GOT3 (cell line): ENCODE results near the gene ELK1.
"Not testable (repeated sequence)": the region's sequence is repeated elsewhere in the genome, so short reads cannot be mapped to it uniquely, and the experiment has no call there.

Experiments
- DNase-seq: peaks from one replicate; lab custom pipeline; 2025; ENCODE audit warnings: mixed read lengths; lab: John Stamatoyannopoulos, UW

The ELK1 gene

DNA sequence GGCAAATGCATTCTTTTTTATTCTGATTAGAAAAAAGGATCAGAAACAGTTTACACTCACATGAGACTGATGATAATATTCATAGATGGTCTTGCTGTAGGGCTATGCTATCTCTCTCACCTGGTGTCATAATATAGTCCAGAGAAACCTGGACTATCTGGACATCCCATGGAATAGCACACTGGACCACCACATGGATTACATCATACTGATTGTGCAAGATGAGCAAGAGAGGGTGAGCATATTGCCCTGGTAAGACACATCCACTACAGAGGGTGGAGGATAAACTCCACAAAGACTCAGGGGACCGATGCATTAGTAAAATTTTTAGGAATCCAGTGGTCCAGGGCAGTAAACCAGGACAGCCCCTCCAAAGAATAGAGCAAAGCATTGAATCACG lies 38.9 kb downstream of the ELK1 start:
- DNase-seq: no peak

DNA sequence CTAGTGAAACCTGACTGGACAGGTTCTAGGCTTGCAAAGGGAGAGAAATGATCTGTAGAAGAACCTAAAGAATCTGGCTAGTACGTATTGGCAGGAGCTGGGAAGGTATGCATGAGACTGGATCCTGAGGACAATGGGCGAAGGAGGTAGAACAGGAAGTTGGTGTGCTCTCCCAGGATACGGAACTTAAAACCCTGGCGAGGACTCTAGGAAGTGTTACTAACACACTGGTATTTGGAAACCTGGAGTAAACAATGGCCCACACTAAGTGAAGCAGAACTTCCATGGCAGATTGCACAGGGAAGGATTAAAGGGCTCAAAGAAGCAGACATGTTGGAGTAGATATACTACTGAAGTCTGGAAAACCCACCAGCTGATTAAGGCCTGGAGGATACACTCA lies 39.9 kb downstream of the ELK1 start:
- no peak for DNase-seq

- no peak for DNase-seq
These were observed 42.1 kb downstream of the ELK1 start for GRCh38 chrX:47608130-47608810.

GRCh38 chrX:47607091-47607490 lies 43.3 kb downstream of the ELK1 start:
- no peak for DNase-seq

- no peak for DNase-seq
These were observed 45.3 kb downstream of the ELK1 start for GRCh38 chrX:47605024-47605423.

DNA sequence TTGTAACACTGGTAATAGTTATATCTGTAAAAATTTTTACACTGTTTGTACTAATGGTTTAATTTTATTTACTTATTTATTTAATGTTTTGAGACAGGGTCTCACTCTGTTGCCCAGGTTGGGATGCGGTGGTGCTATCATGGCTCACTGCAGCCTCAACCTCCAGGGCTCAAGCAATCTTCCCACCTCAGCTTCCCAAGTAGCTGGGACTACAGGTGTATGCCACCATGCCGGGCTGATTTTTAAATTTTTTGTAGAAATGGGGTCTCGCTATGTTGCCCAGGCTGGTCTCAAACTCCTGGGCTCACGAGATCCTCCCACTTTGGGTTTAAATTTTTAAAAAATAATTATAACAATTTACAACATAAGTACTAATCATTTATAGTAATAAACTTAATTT lies 47.2 kb downstream of the ELK1 start:
- DNase-seq: not testable (repeated sequence)

- no peak for DNase-seq
These were observed 53.1 kb downstream of the ELK1 start for GRCh38 chrX:47597222-47597621.

DNA sequence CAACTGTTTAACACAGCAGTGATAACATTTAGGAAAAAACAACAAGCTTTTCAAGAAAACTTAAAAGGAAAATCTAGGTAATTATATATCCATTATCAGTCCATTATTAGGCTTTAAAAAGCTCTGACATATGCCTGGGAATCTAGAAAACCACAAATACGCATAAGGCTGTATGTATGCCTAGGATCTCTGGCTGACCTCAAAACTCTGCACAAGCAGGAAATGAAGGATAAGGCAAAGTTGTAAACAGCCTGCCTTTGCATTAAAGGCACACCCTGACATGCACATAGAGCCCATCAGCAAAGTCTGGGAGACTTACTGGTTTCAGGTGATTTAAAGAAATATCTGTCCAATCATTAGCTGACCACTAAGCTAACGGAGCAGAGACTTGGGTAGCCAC lies 54.1 kb downstream of the ELK1 start:
- no peak for DNase-seq

DNA sequence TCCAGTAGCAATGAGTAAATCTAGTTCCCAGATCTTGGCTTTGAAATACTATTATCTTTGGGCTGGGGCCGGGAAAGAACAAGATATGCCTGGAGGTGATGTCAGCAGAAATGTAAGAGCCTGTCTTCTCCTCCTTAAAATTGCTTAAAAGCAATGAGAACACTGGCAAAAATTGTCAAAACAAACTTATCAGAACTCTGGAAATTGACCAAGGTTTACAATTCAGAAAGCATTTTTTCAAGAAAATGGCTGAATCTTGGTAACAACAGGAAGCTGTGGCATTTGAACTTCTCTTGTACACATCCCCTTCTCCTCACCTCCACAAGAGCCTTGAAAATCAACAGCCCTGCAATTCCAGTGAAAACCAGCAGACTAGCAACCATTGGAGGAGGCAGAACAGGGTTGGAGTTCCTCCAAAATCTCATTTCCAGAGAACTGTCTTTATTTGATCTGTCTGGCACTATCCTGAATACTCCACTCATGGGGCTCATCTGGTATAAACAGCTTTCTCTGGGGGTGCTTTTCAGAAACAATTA lies 54.6 kb downstream of the ELK1 start:
- no peak for DNase-seq

GRCh38 chrX:47593522-47593921 lies 56.8 kb downstream of the ELK1 start:
- DNase-seq: no peak

DNA sequence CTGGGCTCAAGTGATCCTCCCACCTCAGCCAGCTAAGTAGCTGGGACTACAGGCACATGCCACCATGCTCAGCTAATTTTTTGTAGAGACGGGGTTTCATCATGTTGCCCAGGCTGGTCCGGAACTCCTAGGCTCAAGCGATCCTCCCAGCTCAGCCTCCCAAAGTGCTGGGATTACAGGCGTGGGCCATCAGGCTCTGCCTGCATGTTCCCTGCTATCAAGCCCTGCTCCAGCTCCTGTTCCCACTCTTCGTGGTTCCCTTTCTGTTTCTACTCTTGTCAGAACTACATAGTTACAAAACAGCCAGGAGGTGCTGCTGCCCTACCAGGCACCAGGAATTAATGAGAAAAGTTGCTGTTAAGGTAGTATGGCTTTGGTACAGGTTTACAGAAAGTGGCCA lies 59.4 kb downstream of the ELK1 start:
- DNase-seq: no peak

DNA sequence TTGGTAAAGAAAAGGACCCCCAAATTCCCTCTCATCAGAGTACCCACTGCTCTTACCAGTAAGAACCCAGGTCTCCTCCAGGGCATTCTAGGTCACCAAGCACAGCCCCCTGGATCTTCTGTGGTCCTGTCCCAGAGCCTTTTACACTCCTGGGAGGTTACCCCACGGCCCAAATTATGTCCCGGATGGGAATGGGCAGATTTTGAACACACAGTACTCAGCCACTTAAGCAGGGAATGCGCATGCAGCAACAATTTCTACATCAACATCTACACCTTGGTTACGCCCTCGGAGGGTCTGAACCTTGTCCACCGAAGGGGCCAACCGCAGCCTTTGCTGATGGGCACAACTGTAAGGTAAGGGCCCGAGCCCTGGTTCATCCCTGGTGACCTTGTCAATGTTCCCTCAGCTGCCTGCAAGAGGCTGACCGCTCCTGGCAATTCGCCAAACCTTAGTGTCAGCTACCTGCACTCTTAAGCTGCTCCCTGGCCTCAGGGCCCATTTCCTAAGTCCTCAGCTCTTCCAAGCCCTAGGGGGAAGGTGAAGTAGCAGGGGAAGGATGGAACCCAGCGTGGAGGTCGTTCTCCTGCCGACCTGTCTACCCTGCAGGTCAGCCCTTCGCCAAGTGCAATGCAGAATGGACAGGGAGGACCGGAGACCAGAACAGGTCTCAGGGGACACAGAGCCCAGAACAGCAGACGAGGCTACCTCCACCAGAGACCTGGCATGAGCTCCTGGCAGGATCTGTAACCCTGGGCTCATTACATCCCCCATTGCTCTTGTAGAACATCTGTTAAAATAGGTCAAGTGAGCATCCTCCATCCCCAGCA lies 62.2 kb downstream of the ELK1 start:
- DNase-seq: no peak

DNA sequence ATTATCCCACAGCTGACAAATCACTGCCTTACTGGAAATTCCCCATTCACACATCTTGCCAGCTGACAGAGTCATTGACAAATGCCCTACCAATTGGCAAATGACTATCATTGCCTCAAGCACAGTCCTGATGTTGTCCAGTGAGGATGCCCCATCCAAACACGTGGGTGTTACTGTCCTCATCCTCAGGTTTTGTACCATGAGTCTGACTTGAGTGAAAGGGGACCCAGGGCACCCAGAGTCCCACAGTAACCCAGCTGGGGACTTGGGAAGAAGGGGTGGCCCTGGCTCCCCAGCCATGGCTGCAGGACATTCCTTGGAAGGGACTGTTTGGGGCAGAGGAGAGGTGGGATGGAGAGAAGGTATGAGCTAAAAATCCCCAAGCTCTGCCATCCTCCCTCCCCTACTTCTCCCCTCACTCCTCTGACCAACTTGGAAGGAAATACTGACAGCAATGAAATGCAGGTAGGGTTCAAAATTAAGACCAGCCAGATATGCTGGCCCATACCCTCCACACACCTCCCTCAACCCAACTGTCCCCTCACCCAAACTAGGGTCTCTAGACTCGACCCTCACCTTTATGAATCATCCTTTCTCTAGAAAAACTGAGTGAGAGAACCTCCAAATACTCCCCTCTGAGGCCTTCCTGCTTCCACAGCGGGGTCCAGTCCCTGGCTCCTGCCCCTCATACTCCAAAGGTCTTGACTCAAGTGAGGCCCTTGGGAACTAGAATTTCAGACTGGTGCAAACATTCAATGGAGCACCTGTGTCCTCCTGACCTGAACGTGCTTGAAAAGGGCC lies 63.1 kb downstream of the ELK1 start:
- DNase-seq: no peak

DNA sequence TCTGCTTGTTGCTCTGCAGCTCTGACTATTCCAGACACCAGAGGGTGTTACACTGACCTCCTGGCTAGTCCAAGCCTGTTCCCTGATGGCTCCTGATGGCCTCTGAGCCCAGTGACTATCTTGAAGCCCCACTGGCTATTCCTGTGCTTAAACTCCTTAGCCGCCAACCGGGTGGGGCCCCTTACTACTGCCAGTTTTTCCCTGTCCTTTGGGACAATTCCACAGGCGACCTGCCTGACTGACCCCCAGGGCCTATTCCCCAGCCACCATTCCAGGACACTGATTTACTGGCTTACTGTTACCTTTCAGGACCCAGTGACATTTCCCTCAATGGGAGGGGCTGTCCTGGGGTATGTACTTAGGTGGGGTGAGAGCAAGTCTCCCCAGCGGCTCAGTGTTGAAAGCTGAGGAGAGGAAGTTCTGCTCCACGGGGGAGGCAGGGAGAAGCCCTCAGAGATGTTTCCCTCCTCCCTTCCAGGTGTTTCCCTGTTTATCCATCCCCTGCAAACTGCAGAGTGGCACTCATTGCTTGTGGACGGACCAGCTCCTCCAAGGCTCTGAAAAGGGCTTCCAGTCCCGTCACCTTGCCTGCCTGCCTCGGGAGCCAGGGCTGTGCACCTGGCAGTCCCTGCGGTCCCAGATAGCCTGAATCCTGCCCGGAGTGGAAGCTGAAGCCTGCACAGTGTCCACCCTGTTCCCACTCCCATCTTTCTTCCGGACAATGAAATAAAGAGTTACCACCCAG lies 64.1 kb downstream of the ELK1 start:
- DNase-seq: no peak
